SK-N-SH treated with all-trans-retinoic acid at 6 μM for 48 hours (cell line): ENCODE measurements around the gene PSORS1C2.

Experiments used
- ATAC-seq: fragments of 200-7000 bp; cut with Tn5 transposase; 3 replicates; pipeline ENCODE4 v1.9.1; 2020; ENCODE audit warnings: mild to moderate bottlenecking, moderate library complexity
- ARNTL ChIP-seq: fragments of 450-650 bp; formaldehyde crosslinking; IDR thresholded peaks from 2 replicates; pipeline ENCODE4 v1.5.0; 2020; ENCODE audit warnings: low read depth, mild to moderate bottlenecking, moderate library complexity, borderline replicate concordance
- BACH2 ChIP-seq: fragments of 250-450 bp; sonication (Bioruptor Pico); IDR thresholded peaks from 2 replicates; pipeline ENCODE4 v1.9.0; 2021; ENCODE audit warnings: mild to moderate bottlenecking, borderline replicate concordance
- CSDC2 ChIP-seq: fragments of 250-450 bp; sonication (Bioruptor Pico); IDR thresholded peaks from 2 replicates; pipeline ENCODE4 v1.5.0; 2020; ENCODE audit warnings: mild to moderate bottlenecking, moderate library complexity
- ESRRG ChIP-seq: fragments of 250-450 bp; sonication (Bioruptor Pico); IDR thresholded peaks from 2 replicates; pipeline ENCODE4 v1.6.1; 2021; ENCODE audit warnings: mild to moderate bottlenecking
- GLIS3 ChIP-seq: fragments of 250-450 bp; sonication (Bioruptor Pico); IDR thresholded peaks from 2 replicates; pipeline ENCODE4 v1.5.0; 2020; ENCODE audit warnings: mild to moderate bottlenecking, moderate library complexity
- ISL1 ChIP-seq: fragments of 250-450 bp; sonication (Bioruptor Pico); IDR thresholded peaks from 2 replicates; pipeline ENCODE4 v2.1.2; 2022; ENCODE audit warnings: mild to moderate bottlenecking, moderate library complexity
- OSR1 ChIP-seq: fragments of 250-450 bp; sonication (Bioruptor Pico); IDR thresholded peaks from 2 replicates; pipeline ENCODE4 v1.8.0; 2022; ENCODE audit warnings: moderate library complexity, mild to moderate bottlenecking, inconsistent platforms
- PPARA ChIP-seq: fragments of 250-450 bp; sonication (Bioruptor Pico); IDR thresholded peaks from 2 replicates; pipeline ENCODE4 v1.5.0; 2020; ENCODE audit warnings: mild to moderate bottlenecking, borderline replicate concordance
- RARB ChIP-seq: fragments of 250-450 bp; sonication (Bioruptor Pico); IDR thresholded peaks from 2 replicates; pipeline ENCODE4 v1.8.0; 2021; ENCODE audit warnings: mild to moderate bottlenecking, moderate library complexity
- SNAI2 ChIP-seq: fragments of 250-450 bp; sonication (Bioruptor Pico); IDR thresholded peaks from 2 replicates; pipeline ENCODE4 v1.5.0; 2020; ENCODE audit warnings: mild to moderate bottlenecking, moderate library complexity
- TCF4 ChIP-seq: fragments of 250-450 bp; sonication (Bioruptor Pico); IDR thresholded peaks from 2 replicates; pipeline ENCODE4 v1.8.0; 2021; ENCODE audit warnings: mild to moderate bottlenecking, moderate library complexity, borderline replicate concordance
- TOX ChIP-seq: fragments of 250-450 bp; sonication (Bioruptor Pico); IDR thresholded peaks from 2 replicates; pipeline ENCODE4 v1.8.0; 2021; ENCODE audit warnings: mild to moderate bottlenecking, moderate library complexity, borderline replicate concordance
- ZC3H10 ChIP-seq: fragments of 250-450 bp; sonication (Bioruptor Pico); IDR thresholded peaks from 2 replicates; pipeline ENCODE4 v1.5.1; 2021; ENCODE audit warnings: mild to moderate bottlenecking, moderate library complexity
- ZNF565 ChIP-seq: fragments of 450-650 bp; formaldehyde crosslinking; conservative IDR thresholded peaks from 2 replicates; pipeline ENCODE4 v1.5.0; 2020; ENCODE audit warnings: low read depth, mild to moderate bottlenecking, moderate library complexity
- ZNF70 ChIP-seq: fragments of 450-650 bp; formaldehyde crosslinking; IDR thresholded peaks from 2 replicates; pipeline ENCODE4 v1.5.0; 2020; ENCODE audit warnings: mild to moderate bottlenecking, moderate library complexity
- ZNF8 ChIP-seq: fragments of 450-650 bp; formaldehyde crosslinking; IDR thresholded peaks from 2 replicates; pipeline ENCODE4 v1.5.0; 2020; ENCODE audit warnings: mild to moderate bottlenecking, moderate library complexity
- TF ChIP-seq, protein P1 (sequence below): fragments of 250-450 bp; sonication (Bioruptor Pico); IDR thresholded peaks from 2 replicates; pipeline ENCODE4 v1.8.0; 2020; ENCODE audit warnings: mild to moderate bottlenecking, moderate library complexity, borderline replicate concordance
- TF ChIP-seq, protein P2 (sequence below): fragments of 250-450 bp; sonication (Bioruptor Pico); IDR thresholded peaks from 2 replicates; pipeline ENCODE4 v1.8.0; 2021; ENCODE audit warnings: low read depth, mild to moderate bottlenecking, moderate library complexity, borderline replicate concordance
- TF ChIP-seq, protein P3 (sequence below): fragments of 250-450 bp; sonication (Bioruptor Pico); IDR thresholded peaks from 2 replicates; pipeline ENCODE4 v1.5.1; 2020; ENCODE audit warnings: low read depth, mild to moderate bottlenecking, moderate library complexity
- TF ChIP-seq, protein P4 (sequence below): fragments of 250-450 bp; sonication (Bioruptor Pico); IDR thresholded peaks from 2 replicates; pipeline ENCODE4 v1.5.1; 2021; ENCODE audit warnings: mild to moderate bottlenecking, moderate library complexity

Gene PSORS1C2

DNA sequence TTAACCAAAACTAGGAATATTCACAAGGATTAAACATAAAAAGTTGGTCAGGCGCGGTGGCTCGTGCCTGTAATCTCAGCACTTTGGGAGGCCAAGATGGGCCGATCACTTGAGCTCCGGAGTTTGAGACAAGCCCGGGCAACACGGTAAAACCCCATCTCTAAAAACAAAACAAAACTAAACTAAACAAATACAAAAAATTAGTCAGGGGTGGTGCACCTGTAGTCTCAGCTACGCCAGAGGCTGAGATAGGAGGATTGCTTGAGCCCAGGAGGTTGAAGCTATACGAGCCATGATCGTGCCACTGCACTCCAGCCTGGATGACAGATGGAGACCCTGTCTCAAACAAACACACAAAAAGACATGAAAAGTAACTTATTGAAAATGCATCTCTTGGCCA, 3.2 kb downstream of the PSORS1C2 start (continued):
- TF ChIP-seq GLIS3 (CRISPR knock-in tag) (no peak), ZNF565 (CRISPR knock-in tag) (no peak), PPARA (CRISPR knock-in tag) (no peak), OSR1 (CRISPR knock-in tag) (no peak)

GRCh38 chr6:31132806-31133205, 6.1 kb downstream of the PSORS1C2 start:
- ATAC-seq: no peak
- no peak for TF ChIP-seq ZNF565 (CRISPR knock-in tag)
- no peak for TF ChIP-seq ZNF70 (CRISPR knock-in tag)
- TF ChIP-seq OSR1 (CRISPR knock-in tag): no peak
- no peak for TF ChIP-seq ARNTL (CRISPR knock-in tag)
- no peak for TF ChIP-seq PPARA (CRISPR knock-in tag)
- no peak for TF ChIP-seq ISL1 (CRISPR knock-in tag)
- TF ChIP-seq SNAI2 (CRISPR knock-in tag): no peak
- TF ChIP-seq BACH2 (CRISPR knock-in tag): no peak
- TF ChIP-seq TCF4: no peak
- TF ChIP-seq ZNF8 (CRISPR knock-in tag): no peak
- no peak for TF ChIP-seq ZC3H10 (CRISPR knock-in tag)
- no peak for TF ChIP-seq GLIS3 (CRISPR knock-in tag)
- TF ChIP-seq, protein P1, sequence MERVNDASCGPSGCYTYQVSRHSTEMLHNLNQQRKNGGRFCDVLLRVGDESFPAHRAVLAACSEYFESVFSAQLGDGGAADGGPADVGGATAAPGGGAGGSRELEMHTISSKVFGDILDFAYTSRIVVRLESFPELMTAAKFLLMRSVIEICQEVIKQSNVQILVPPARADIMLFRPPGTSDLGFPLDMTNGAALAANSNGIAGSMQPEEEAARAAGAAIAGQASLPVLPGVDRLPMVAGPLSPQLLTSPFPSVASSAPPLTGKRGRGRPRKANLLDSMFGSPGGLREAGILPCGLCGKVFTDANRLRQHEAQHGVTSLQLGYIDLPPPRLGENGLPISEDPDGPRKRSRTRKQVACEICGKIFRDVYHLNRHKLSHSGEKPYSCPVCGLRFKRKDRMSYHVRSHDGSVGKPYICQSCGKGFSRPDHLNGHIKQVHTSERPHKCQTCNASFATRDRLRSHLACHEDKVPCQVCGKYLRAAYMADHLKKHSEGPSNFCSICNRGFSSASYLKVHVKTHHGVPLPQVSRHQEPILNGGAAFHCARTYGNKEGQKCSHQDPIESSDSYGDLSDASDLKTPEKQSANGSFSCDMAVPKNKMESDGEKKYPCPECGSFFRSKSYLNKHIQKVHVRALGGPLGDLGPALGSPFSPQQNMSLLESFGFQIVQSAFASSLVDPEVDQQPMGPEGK (CRISPR knock-in tag): no peak
- TF ChIP-seq, protein P2, sequence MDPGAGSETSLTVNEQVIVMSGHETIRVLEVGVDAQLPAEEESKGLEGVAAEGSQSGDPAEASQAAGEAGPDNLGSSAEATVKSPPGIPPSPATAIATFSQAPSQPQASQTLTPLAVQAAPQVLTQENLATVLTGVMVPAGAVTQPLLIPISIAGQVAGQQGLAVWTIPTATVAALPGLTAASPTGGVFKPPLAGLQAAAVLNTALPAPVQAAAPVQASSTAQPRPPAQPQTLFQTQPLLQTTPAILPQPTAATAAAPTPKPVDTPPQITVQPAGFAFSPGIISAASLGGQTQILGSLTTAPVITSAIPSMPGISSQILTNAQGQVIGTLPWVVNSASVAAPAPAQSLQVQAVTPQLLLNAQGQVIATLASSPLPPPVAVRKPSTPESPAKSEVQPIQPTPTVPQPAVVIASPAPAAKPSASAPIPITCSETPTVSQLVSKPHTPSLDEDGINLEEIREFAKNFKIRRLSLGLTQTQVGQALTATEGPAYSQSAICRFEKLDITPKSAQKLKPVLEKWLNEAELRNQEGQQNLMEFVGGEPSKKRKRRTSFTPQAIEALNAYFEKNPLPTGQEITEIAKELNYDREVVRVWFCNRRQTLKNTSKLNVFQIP: no peak
- no peak for TF ChIP-seq ESRRG (CRISPR knock-in tag)

DNA sequence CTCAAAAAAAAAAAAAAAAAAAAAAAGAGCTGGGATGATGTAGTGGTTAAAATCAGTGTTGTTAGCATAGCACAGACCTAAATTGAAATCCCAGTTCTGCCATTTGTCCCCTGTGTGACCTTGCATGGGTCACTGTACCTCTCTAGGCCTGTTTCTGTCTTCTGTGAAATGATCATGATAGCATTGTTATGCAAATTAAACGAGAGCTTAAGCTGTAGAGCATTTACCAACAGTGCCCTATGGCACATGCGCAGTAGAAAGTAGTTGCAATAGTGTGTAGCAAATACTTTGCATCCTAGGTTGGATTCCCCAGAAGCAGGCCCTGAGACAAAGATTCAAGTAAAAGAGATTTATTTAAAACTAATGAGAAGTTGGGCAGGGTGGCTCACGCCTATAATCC, 7.3 kb downstream of the PSORS1C2 start:
- no peak for TF ChIP-seq RARB (CRISPR knock-in tag)
- TF ChIP-seq ZNF8 (CRISPR knock-in tag): no peak
- TF ChIP-seq ZNF565 (CRISPR knock-in tag): no peak
- no peak for TF ChIP-seq CSDC2 (CRISPR knock-in tag)
- TF ChIP-seq, protein P2: no peak
- TF ChIP-seq ZNF70 (CRISPR knock-in tag): no peak
- no peak for TF ChIP-seq PPARA (CRISPR knock-in tag)
- TF ChIP-seq, protein P3, sequence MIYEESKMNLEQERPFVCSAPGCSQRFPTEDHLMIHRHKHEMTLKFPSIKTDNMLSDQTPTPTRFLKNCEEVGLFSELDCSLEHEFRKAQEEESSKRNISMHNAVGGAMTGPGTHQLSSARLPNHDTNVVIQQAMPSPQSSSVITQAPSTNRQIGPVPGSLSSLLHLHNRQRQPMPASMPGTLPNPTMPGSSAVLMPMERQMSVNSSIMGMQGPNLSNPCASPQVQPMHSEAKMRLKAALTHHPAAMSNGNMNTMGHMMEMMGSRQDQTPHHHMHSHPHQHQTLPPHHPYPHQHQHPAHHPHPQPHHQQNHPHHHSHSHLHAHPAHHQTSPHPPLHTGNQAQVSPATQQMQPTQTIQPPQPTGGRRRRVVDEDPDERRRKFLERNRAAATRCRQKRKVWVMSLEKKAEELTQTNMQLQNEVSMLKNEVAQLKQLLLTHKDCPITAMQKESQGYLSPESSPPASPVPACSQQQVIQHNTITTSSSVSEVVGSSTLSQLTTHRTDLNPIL (CRISPR knock-in tag): no peak
- TF ChIP-seq TCF4: no peak
- TF ChIP-seq, protein P1 (CRISPR knock-in tag): no peak
- no peak for TF ChIP-seq ESRRG (CRISPR knock-in tag)
- no peak for ATAC-seq

DNA sequence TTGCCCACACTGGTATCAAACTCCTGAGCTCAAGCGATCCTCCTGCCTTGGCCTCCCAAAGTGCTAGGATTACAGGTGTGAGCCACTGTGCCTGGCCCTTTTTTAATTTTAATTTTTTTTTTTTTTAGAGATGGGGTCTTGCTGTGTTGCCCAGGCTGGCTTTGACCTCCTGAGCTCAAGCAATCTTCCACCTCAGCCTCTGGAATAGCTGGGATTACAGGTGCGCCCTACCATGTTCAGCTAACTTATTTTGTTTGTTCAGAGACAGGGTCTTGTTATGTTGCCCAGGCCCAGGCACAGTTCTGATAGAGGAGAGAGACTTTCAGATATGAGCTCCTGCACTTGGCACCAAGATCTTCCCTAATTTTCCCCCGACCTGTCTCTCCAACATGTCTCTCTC, 8.1 kb downstream of the PSORS1C2 start:
- no peak for ATAC-seq
- no peak for TF ChIP-seq ZNF565 (CRISPR knock-in tag)
- TF ChIP-seq SNAI2 (CRISPR knock-in tag): no peak
- TF ChIP-seq ZC3H10 (CRISPR knock-in tag): no peak
- TF ChIP-seq TOX (CRISPR knock-in tag): no peak
- TF ChIP-seq, protein P2: no peak
- TF ChIP-seq, protein P4, sequence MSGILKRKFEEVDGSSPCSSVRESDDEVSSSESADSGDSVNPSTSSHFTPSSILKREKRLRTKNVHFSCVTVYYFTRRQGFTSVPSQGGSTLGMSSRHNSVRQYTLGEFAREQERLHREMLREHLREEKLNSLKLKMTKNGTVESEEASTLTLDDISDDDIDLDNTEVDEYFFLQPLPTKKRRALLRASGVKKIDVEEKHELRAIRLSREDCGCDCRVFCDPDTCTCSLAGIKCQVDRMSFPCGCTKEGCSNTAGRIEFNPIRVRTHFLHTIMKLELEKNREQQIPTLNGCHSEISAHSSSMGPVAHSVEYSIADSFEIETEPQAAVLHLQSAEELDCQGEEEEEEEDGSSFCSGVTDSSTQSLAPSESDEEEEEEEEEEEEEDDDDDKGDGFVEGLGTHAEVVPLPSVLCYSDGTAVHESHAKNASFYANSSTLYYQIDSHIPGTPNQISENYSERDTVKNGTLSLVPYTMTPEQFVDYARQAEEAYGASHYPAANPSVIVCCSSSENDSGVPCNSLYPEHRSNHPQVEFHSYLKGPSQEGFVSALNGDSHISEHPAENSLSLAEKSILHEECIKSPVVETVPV: no peak
- no peak for TF ChIP-seq ARNTL (CRISPR knock-in tag)
- no peak for TF ChIP-seq BACH2 (CRISPR knock-in tag)
- TF ChIP-seq, protein P1 (CRISPR knock-in tag): no peak
